ENCODE measurements around the gene PSMA1. TPM values are rescaled to one million over a fixed set of nuclear protein-coding genes. Genes with fewer than 3 reads are reported as not detected.
A peak's percentile ranks its signal among the peaks of the same experiment; 100 is the strongest.
"Not testable (repeated sequence)": the region's sequence is repeated elsewhere in the genome, so short reads cannot be mapped to it uniquely, and the experiment has no call there.

The PSMA1 gene
- total RNA-seq = 100 to 1,000 TPM in 1 of 4 donors, 10 to 100 TPM in 3; 61.9 to 117 (median 83.2) TPM

GRCh38 chr11:14519917-14520746 lies at the start of gene PSMA1:
Gene PSMA1, minus strand, starts transcription at chr11:14520386. Its CDS starts 87 bp downstream, at chr11:14520299.
- Histone ChIP-seq H3K27me3 (no peaks in the 10 kb centered on the region), H3K4me1 (peaks cover 0 to 17% (median 5%) of the 10 kb centered on the region in 4 donors), H3K27ac (peak within 1 kb of the TSS; percentile 80 to 89 (median 87)), H3K36me3 (peaks cover 0 to 31% (median 0%) of the 10 kb centered on the region in 3 donors), H3K9me3 (no peaks in the 10 kb centered on the region), H3K4me3 (peak within 1 kb of the TSS; percentile 68 to 78 (median 74))
- TF ChIP-seq POLR2A (IDR thresholded peaks at IDR 0.05) = peak; percentile 62 to 77
- TF ChIP-seq, protein P1, sequence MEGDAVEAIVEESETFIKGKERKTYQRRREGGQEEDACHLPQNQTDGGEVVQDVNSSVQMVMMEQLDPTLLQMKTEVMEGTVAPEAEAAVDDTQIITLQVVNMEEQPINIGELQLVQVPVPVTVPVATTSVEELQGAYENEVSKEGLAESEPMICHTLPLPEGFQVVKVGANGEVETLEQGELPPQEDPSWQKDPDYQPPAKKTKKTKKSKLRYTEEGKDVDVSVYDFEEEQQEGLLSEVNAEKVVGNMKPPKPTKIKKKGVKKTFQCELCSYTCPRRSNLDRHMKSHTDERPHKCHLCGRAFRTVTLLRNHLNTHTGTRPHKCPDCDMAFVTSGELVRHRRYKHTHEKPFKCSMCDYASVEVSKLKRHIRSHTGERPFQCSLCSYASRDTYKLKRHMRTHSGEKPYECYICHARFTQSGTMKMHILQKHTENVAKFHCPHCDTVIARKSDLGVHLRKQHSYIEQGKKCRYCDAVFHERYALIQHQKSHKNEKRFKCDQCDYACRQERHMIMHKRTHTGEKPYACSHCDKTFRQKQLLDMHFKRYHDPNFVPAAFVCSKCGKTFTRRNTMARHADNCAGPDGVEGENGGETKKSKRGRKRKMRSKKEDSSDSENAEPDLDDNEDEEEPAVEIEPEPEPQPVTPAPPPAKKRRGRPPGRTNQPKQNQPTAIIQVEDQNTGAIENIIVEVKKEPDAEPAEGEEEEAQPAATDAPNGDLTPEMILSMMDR (IDR thresholded peaks at IDR 0.05) = peak; percentile 38 to 80 (median 68)
- peak; percentile 94 to 98 (median 96) for DNase-seq

DNA sequence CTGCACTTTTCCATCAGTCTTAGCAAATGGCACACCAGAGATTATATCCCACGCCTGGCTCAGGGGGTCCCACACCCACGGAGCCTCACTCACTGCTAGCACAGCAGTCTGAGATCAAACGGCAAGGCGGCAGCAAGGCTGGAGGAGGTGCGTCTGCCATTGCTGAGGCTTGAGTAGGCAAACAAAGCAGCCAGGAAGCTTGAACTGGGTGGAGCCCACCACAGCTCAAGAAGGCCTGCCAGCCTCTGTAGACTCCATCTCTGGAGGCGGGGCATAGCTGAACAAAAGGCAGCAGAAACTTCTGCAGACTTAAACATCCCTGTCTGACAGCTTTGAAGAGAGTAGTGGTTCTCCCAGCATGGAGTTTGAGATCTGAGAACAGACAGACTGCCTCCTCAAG lies 49.3 kb upstream of the PSMA1 start:
- H3K27me3 ChIP-seq, H3K27ac ChIP-seq, H3K4me3 ChIP-seq, H3K9me3 ChIP-seq, H3K4me1 ChIP-seq, H3K36me3 ChIP-seq: not testable (repeated sequence)
- DNase-seq = peak in 1 of 3 donors; percentile 22

- Histone ChIP-seq H3K9me3 (no peaks in the 10 kb centered on the region), H3K27ac (no peak overlapping the region), H3K36me3 (no peaks in the 10 kb centered on the region), H3K4me1 (no peaks in the 10 kb centered on the region), H3K4me3 (no peak overlapping the region), H3K27me3 (no peaks in the 10 kb centered on the region)
- no peak for DNase-seq
- TF ChIP-seq, protein P1 (IDR thresholded peaks at IDR 0.05) = no peak
- TF ChIP-seq POLR2A (IDR thresholded peaks at IDR 0.05) = no peak
Measured at GRCh38 chr11:14567064-14567651, 47.0 kb upstream of the PSMA1 start.

- no peak for TF ChIP-seq POLR2A (IDR thresholded peaks at IDR 0.05)
- TF ChIP-seq, protein P1 (IDR thresholded peaks at IDR 0.05) = no peak
- DNase-seq = no peak
- no peak overlapping the region for H3K27ac ChIP-seq
- no peaks in the 10 kb centered on the region for H3K36me3 ChIP-seq
- no peak overlapping the region for H3K4me3 ChIP-seq
- no peaks in the 10 kb centered on the region for H3K27me3 ChIP-seq
- H3K4me1 ChIP-seq = no peaks in the 10 kb centered on the region
- no peaks in the 10 kb centered on the region for H3K9me3 ChIP-seq
Measured at GRCh38 chr11:14566331-14567063, 46.3 kb upstream of the PSMA1 start.

DNA sequence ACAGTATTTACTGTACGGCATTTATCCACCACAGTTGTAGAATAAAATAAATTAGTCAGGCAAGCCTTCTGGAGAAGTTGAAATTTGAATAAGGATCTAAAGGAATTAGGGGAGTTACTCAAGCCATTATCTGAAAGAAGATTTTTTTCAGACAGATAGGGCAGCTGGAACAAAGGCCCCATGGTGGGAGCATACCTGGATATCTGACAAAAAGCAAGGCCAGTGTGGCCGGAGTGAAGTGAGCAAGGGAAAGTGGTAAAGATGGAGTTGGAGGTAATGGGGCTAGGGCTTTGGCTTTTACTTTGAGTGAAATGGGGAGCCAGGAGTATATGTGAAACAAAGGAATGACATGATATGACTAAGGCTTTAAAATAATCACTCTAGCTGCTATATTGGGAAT lies 45.7 kb upstream of the PSMA1 start:
- H3K9me3 ChIP-seq = no peaks in the 10 kb centered on the region
- TF ChIP-seq POLR2A (IDR thresholded peaks at IDR 0.05) = no peak
- TF ChIP-seq, protein P1 (IDR thresholded peaks at IDR 0.05) = no peak
- H3K27ac ChIP-seq = no peak overlapping the region
- H3K36me3 ChIP-seq = no peaks in the 10 kb centered on the region
- no peaks in the 10 kb centered on the region for H3K4me1 ChIP-seq
- no peaks in the 10 kb centered on the region for H3K27me3 ChIP-seq
- H3K4me3 ChIP-seq = no peak overlapping the region
- no peak for DNase-seq
